HFF-Myc (cell line): ENCODE data around the gene RAB41.
"Not testable (repeated sequence)": the region's sequence is repeated elsewhere in the genome, so short reads cannot be mapped to it uniquely, and the experiment has no call there.

Source experiments
- DNase-seq: peaks from one replicate; pipeline ENCODE4 v3.0.0-alpha.2; 2011; ENCODE audit warnings: low read depth; ENCODE audit errors: extremely low read depth
- H3K4me3 ChIP-seq: replicated peaks from 2 replicates; pipeline ENCODE4 v1.5.1; 2011; ENCODE audit warnings: low read depth, mild to moderate bottlenecking, control low read depth, low read length
- TF ChIP-seq, protein P1 (sequence below): IDR thresholded peaks from 2 replicates; pipeline ENCODE4 v1.5.1; 2012; ENCODE audit warnings: mild to moderate bottlenecking, low read depth, low read length, control low read depth; ENCODE audit errors: missing control alignments

RAB41 gene

DNA sequence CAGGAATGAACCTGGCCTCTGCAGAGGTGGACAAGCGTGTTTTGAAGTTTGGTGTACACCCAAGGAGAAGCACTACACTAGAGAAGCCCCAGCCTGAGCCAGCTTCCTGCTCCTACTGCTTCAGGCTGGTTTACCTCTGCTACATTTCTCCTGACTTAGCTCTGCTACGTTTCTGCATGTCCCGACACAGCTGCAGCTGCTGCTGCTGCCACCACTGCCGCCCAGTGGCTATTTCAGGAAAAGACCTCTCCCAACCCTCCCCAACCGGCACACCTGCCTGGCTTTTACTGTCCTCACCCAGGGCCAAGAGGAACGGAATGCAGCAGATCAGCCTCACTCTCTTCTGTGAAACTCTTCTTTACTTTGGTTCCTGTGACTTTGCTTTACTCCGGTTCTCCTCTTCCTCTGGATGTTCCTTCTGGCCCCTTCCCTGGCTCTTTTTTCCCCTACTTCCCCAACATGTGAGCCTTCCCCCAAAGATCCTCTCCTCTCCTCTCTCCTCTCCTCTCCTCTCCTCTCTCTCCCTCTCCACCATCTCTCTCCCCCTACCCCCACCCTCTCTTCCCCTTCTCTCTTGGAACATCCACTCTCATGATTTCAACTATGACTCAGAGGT lies 18.9 kb upstream of the RAB41 start:
- TF ChIP-seq, protein P1, sequence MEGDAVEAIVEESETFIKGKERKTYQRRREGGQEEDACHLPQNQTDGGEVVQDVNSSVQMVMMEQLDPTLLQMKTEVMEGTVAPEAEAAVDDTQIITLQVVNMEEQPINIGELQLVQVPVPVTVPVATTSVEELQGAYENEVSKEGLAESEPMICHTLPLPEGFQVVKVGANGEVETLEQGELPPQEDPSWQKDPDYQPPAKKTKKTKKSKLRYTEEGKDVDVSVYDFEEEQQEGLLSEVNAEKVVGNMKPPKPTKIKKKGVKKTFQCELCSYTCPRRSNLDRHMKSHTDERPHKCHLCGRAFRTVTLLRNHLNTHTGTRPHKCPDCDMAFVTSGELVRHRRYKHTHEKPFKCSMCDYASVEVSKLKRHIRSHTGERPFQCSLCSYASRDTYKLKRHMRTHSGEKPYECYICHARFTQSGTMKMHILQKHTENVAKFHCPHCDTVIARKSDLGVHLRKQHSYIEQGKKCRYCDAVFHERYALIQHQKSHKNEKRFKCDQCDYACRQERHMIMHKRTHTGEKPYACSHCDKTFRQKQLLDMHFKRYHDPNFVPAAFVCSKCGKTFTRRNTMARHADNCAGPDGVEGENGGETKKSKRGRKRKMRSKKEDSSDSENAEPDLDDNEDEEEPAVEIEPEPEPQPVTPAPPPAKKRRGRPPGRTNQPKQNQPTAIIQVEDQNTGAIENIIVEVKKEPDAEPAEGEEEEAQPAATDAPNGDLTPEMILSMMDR: peak; percentile 59
- no peak overlapping the region for H3K4me3 ChIP-seq
- peak; percentile 3 for DNase-seq

DNA sequence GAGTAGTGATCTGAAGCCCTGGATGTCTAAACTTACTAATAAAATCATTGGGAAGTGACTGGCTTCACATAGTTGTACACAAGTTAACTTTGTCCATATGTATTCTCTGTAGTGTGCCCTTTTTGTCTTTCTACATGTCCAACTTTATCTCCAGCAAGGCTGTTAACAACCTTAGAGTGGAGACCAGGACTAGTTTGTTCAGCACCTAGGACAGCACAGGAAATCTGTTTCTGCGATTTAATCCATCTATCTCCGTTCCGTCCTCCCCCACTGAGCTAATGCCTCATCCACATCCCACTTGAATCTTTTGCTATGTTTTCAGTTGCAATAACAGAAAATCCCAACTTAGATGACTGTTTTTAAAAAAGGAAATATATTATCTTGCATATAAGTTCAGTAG lies 17.2 kb upstream of the RAB41 start:
- TF ChIP-seq, protein P1: no peak
- no peak for DNase-seq
- no peak overlapping the region for H3K4me3 ChIP-seq

DNA sequence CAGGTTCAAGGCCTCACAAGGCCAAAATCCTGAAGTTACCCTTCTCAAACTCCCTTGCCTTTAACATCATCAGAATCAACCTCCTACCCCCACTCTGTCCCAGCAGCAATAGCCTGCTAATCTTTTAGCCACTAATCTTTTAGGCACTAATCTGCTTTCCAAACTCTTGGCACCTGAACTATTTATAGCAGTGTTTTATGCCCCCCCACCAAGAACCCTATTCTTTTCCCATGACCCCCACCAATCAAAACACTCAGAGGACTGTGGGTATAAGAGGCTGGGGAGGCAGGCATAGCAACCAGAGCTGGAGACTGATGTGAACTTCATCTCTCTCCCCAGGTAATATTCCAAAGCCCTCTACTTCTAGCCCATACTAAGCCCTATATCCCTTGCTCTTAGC lies 13.9 kb upstream of the RAB41 start, which contains the start of gene ARR3:
Gene ARR3, plus strand, starts transcription at position 301 of the 400 bp plus-strand sequence. CDS start 1,052 bp downstream, outside the sequence.
- DNase-seq: no peak
- TF ChIP-seq, protein P1: no peak
- no peak within 1 kb of the TSS for H3K4me3 ChIP-seq

DNA sequence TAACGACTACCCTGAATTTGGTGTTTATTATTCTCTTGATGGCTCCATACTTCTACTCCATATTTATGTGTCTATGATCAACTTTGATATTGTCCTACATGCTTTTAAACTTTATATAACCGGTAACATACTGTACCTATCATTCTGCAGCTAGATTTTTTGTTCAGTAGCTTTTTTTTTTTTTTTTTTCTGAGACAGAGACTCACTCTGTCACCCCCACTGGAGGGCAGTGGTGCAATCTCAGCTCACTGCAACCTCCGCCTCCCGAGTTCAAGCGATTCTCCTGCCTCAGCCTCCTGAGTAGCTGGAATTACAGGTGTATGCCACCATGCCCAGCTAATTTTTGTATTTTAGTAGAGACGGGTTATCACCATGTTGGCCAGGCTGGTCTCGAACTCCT lies 7.9 kb upstream of the RAB41 start:
- not testable (repeated sequence) for H3K4me3 ChIP-seq, DNase-seq

DNA sequence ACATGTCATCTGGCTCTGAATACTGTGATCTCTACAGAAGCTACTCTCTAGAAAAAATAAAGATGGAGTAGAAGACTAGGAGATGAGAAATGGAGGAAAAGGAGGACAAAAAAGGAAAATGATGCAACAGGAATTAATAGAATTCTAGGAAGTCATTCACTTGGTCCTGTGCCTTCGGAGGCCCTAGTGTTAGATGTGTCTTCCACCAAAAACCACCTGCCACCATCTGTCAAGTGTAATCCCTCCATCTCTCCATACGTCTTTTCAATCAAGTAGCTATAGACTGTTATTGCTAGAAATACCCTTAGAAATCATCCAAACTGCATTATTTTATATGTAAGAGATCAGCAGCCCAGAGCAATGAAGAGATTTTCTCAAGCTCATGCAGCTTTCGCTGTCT lies 2.9 kb upstream of the RAB41 start:
- TF ChIP-seq, protein P1: no peak
- no peak for DNase-seq
- H3K4me3 ChIP-seq: no peak overlapping the region

DNA sequence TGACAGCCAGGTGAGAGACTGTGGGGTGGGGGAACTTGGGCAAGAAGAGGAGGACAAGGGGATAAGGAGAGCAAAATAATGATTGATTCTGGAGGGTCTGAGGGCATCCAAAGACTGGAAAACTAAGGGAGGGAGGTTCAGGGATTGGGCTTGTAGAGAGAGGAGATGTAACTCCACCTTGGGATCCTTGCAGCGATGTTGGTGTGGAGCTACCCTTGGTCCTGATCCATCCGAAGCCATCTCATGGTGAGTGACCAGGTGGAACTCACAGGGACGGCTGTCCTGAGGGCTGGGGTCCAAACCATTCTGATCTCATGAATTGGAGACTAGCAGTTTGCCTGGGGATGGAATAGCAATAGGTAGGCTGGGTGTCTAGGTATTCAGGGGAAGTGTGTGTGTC lies 1.4 kb upstream of the RAB41 start:
- H3K4me3 ChIP-seq: no peak overlapping the region
- DNase-seq: no peak
- TF ChIP-seq, protein P1: no peak

DNA sequence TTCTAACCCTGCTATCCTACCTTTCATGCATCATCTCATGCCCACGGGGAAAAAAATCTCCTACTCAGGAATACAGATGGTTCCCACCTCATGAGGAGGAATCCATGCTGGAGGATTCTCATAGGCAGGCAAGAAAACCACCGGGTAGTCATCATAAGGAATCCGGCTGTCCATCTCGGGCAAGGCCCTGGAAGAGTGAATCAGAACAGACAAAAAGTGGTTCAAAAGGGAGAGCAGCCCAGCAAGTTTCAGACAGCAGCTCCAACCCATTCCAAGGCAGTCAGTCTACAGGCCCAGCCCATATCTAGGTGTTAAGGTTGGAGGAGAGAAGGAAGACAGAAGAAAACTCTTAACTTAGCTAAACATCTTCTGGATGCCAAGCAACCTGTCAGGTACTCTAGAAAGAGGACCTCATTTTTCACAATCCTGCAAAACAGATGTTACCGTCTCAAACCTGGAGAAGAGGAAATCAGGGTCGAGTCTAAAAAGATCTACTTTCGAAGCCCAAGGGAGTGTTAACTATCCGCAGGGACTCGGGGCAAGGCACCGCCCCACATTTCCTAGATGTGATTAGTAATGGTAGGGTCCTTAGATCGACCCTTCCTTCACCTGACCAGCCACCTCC lies 7.3 kb downstream of the RAB41 start:
- peak overlapping the region; percentile 64 for H3K4me3 ChIP-seq
- TF ChIP-seq, protein P1: no peak
- no peak for DNase-seq
